Cerebellar nuclear complex (tissue), 1 donor: Measurements from ENCODE around the gene CACNB4.
"Not testable (repeated sequence)": the region's sequence is repeated elsewhere in the genome, so short reads cannot be mapped to it uniquely, and the experiment has no call there.

Experiments used
- DNase-seq, 2 experiments: peaks; one replicate each; lab custom pipeline; 2025; lab: John Stamatoyannopoulos, UW

CACNB4 gene

GRCh38 chr2:151823651-151824050, 275.2 kb downstream of the CACNB4 start:
- DNase-seq, result no peak

GRCh38 chr2:151819920-151820319, 278.9 kb downstream of the CACNB4 start:
- no peak for DNase-seq

GRCh38 chr2:151817929-151818328, 280.9 kb downstream of the CACNB4 start:
- DNase-seq, result no peak

GRCh38 chr2:151816843-151817242, 282.0 kb downstream of the CACNB4 start:
- DNase-seq, result no peak

- DNase-seq, result no peak
These were observed 282.9 kb downstream of the CACNB4 start for GRCh38 chr2:151815821-151816489.

GRCh38 chr2:151810489-151810888, 288.4 kb downstream of the CACNB4 start:
- DNase-seq, result no peak

- no peak for DNase-seq
These were observed 289.8 kb downstream of the CACNB4 start for GRCh38 chr2:151809073-151809383.

GRCh38 chr2:151808258-151809072, 290.4 kb downstream of the CACNB4 start:
- no peak for DNase-seq

GRCh38 chr2:151805961-151806360, 292.9 kb downstream of the CACNB4 start:
- DNase-seq, result no peak

- DNase-seq, result no peak
These were observed 293.5 kb downstream of the CACNB4 start for GRCh38 chr2:151805343-151805742.

- DNase-seq, result no peak
These were observed 295.0 kb downstream of the CACNB4 start for GRCh38 chr2:151803811-151804210.

GRCh38 chr2:151802315-151802714, 296.5 kb downstream of the CACNB4 start:
- DNase-seq, result no peak

GRCh38 chr2:151799886-151800292, 299.0 kb downstream of the CACNB4 start:
- no peak for DNase-seq

- DNase-seq, result no peak
These were observed 302.1 kb downstream of the CACNB4 start for GRCh38 chr2:151796774-151797173.

GRCh38 chr2:151795646-151796240, 303.1 kb downstream of the CACNB4 start:
- no peak for DNase-seq

GRCh38 chr2:151794422-151794821, 304.4 kb downstream of the CACNB4 start:
- DNase-seq, result not testable (repeated sequence)

GRCh38 chr2:151793123-151793522, 305.7 kb downstream of the CACNB4 start:
- DNase-seq, result no peak

- no peak for DNase-seq
These were observed 306.3 kb downstream of the CACNB4 start for GRCh38 chr2:151792589-151792988.

- no peak for DNase-seq
These were observed 307.3 kb downstream of the CACNB4 start for GRCh38 chr2:151791545-151791944.

- DNase-seq, result no peak
These were observed 308.2 kb downstream of the CACNB4 start for GRCh38 chr2:151790689-151791088.

- no peak for DNase-seq
These were observed 309.6 kb downstream of the CACNB4 start for GRCh38 chr2:151789055-151789834.

- no peak for DNase-seq
These were observed 312.4 kb downstream of the CACNB4 start for GRCh38 chr2:151786483-151786882.
